ENCODE data around the gene CAP1.

- TF ChIP-seq POLR2A (IDR thresholded peaks at IDR 0.05), result no peak
- TF ChIP-seq, protein P1, sequence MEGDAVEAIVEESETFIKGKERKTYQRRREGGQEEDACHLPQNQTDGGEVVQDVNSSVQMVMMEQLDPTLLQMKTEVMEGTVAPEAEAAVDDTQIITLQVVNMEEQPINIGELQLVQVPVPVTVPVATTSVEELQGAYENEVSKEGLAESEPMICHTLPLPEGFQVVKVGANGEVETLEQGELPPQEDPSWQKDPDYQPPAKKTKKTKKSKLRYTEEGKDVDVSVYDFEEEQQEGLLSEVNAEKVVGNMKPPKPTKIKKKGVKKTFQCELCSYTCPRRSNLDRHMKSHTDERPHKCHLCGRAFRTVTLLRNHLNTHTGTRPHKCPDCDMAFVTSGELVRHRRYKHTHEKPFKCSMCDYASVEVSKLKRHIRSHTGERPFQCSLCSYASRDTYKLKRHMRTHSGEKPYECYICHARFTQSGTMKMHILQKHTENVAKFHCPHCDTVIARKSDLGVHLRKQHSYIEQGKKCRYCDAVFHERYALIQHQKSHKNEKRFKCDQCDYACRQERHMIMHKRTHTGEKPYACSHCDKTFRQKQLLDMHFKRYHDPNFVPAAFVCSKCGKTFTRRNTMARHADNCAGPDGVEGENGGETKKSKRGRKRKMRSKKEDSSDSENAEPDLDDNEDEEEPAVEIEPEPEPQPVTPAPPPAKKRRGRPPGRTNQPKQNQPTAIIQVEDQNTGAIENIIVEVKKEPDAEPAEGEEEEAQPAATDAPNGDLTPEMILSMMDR (IDR thresholded peaks at IDR 0.05), result no peak
Measured at GRCh38 chr1:40038697-40039096, 1.8 kb upstream of the CAP1 start.

All from testis (tissue), 2 donors.